HG02884 (cell line): ENCODE data around the gene VPS37C.

Experiments
- ATAC-seq: cut with Tn5 transposase; IDR thresholded peaks from one replicate; pipeline ENCODE4 v1.9.1; 2021; ENCODE audit warnings: mild to moderate bottlenecking, moderate library complexity; ENCODE audit not compliant: unreplicated experiment

Gene VPS37C

DNA sequence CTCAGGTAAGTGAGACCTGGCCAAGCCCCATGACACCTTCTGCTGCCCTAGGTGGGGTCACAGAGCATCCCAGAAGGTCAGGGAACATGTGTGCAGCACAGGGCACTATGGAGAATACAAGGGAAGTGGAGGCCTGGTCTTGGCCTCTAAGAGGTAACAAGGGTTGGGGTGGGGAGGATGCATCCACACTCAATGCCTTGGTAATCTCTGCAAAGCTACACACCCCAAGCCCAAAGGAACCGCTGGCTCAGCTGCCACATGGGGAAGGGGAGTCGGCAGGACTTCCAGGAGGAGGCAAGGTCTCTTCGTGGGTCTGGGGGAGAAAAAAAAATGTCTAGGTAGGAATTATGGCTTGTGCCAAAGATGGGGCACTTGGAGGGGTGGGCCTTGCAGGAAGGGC, 41.7 kb downstream of the VPS37C start:
- no peak for ATAC-seq

DNA sequence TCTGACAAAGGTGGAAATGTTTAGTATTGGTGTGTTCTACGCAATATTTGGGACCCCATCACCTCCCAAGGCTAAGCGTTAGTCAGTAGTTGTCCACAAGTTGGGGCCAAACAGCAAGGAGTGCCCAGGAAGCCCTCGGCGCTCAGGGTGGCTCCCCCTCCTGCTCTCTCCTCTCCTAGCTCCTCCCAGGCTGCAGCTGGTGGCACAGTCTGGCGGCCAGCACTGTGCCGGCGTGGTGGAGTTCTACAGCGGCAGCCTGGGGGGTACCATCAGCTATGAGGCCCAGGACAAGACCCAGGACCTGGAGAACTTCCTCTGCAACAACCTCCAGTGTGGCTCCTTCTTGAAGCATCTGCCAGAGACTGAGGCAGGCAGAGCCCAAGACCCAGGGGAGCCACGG, 42.2 kb downstream of the VPS37C start:
- no peak for ATAC-seq

DNA sequence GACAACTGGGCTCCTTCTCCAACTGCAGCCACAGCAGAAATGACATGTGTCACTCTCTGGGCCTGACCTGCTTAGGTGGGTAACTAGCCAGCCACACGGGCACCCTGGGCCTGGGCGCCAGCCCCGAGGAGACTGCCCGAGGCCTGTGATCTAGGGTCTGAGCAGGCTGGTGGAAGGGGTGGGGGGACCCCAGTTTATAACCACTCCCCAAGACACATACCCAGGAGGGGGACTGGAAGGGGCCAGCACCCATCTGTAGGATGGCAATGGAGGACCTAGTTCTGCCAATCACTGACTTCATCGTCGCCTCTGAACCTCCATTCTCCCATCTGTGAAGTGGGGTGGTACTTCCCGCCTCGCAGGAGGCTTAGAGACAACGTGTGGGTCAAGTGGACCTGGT, 42.8 kb downstream of the VPS37C start:
- ATAC-seq, result no peak

DNA sequence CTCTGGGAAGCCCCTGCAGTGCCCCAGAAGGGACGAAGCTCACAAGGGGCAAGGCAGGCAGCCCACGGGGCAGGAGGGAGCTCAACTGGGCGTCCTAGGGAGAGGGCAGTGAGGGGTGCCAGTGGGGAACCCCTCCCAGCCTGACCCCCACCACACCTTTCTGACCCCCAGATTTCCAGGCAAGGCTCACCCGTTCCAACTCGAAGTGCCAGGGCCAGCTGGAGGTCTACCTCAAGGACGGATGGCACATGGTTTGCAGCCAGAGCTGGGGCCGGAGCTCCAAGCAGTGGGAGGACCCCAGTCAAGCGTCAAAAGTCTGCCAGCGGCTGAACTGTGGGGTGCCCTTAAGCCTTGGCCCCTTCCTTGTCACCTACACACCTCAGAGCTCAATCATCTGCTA, 43.2 kb downstream of the VPS37C start:
- ATAC-seq, result no peak

DNA sequence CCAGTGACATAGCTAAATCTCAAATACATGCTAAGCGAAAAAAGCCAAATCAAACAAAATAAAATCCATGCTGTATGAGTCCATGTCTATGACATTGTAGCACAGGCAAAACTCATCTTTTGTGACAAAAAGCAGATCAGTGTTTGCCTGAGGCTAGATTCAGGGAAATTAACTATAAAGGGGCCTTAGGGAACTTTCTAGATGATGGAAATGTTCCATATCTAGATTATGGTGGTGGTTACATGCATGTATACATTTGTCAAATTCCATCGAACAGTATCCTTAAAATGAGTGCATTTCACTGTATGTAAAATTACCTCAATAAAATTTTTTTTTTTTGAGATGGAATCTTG, 44.1 kb downstream of the VPS37C start:
- ATAC-seq, result no peak

DNA sequence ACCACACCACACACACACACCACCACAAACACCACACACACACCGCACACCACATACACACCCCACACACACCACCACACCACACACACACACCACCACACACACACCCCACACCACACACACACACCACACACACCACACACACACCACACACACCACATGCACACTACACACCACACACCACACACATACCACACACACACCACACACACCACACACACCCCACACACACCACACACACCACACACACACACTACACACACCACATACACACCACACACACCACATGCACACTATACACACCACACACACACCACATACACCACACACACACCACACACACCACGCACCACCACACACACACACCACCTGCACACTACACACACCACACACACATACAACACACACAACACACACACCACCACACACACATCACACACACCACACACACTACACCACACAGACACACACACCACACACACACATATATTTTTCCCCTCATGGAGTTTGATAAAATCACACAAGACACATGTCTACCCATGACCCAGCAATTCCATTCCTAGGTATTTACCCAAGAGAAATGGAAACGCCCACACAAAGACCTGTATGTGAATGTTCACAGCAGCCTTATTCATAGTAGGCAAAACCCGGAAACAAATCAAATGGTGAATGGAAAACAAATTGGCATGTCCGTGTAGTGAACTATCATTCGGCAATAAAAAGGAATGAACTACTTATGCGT, 44.6 kb downstream of the VPS37C start:
- no peak for ATAC-seq

DNA sequence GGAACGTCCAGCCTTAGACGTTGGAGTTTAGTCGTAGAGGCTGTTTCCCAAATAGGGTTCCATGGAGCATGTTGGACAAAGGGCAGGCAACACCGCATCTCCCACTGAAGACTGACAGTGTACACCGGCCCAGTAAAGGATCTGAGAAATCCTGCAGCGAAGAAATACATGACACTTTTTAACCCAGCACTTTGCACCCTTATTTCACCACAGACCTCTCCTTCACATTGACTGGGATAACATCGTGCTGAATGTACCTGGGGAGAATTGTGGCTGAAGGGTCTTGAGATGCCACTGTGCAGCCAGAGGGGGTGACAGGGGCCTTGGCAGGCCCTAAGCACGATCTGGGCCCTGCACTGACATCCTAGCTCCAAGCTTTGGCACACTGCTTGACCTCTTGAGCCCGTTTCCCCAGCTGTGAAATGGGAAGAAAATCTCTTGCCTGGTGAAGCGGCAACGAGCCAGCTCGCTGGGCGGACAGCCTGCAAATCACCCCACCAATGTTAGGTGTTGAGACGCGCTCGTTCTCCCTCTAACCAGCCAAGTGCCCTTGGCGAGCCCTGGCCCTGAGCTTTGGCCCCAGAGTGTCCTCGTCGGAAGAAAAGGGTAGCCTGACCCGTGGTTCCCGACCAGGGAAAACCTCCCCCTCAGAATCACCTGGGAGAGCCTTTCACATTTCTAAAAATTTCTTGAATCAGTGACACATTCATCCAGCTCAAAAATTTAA, 45.6 kb downstream of the VPS37C start:
- no peak for ATAC-seq

DNA sequence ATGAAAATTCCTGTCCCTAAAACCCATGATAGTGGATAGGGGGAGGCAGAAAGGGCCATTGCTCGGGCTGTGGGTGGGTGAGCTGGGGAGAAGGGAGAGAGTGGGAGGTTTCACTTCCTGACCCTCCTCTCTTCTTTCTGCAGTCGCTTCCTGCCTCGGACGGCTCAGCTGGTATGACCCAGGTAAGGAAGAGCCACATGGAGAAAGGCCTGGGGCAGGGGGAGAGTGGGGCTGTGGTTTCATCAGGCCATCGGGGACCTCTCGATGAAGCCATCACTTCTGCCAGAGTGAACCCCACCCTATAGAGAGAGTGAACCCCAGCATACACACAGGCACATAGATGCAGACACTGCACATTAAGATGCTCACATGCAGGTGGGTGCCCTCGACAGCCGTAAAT, 46.3 kb downstream of the VPS37C start:
- ATAC-seq, result no peak

DNA sequence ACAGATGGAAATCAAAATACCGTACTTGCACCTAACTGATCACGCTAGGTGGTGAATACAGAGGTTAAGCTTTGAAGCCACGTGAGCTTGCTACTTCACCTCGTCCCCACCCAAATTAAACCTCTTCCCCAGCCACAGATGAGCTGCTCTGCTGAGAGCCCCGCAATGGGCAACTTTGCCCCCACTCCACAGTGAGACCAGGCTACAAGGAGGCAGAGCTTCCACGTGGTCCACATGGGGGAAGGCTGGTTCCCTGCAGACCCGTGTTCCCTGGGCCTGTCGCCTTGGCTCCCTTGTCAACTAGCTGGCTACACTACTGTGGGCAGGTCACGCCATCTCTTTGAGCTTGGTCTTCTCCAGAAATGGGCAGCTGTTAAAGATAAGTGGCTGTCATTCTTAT, 48.0 kb downstream of the VPS37C start:
- ATAC-seq, result no peak

DNA sequence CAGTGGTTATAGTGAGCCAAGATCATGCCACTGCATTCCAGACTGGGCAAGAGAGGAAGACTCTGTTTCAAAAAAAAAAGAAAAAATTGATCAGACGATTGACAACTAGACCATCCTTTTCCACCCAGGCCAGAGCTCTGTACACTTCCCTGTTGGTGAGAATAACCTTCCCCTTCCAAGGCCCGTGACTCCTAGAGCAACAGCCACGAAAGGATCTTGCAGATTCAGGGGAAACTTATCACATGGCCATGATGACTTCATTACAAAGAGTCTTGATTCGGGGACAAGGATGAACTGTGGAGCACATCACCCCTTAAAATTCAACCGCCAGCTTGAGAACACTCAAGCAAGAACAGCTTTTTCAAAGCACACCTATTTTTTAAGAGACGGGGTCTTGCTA, 48.7 kb downstream of the VPS37C start:
- no peak for ATAC-seq

DNA sequence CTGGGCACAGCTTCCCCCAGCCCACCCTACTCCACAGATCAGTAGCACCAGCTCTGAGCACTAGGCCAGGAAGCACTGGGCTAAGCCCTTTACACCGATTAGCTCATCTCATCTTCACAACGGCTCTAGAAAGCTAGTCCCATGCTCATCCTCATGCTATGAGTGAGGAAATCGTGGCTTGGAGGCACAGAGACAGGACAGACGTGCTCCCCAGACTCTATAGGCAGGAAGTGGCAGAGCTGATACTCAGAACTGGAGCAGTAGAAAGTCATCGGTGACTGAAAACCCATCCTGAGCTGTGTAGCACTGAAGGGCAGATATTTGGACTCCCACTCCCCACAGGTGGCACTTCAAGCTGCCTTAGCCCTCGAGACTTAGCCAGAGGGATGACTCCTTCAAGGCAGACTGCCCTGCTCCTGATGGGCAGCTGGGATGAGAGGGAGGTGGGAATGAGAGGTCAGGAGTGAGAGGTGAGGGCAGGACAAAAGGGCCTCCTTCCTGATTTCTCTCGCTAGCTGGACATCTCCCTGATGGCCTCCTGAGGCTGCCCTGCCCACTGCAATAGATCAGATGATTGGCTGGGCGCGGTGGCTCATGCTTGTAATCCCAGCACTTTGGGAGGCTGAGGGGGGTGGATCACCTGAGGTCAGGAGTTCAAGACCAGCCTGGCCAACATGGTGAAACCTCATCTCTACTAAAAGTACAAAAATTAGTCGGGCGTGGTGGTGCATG, 49.3 kb downstream of the VPS37C start:
- no peak for ATAC-seq

DNA sequence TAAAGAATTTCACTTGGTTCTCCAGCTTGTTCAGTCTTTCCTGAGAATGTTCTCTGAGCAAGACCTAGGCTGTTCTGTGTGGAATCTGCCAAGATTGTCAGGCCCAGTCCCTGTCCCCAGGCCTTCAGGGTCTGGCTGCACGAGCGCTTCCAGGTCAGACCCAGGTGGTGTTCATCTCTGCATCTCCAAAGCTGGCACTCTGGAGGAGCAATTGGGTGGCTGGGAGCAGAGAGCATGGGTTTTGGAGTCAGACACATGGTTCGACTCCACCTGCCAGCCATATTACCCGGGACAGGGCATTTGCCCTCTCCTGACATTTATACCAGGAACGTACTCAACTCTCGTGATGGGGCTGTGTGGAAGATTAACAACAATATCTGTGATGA, 50.2 kb downstream of the VPS37C start:
- ATAC-seq, result no peak

DNA sequence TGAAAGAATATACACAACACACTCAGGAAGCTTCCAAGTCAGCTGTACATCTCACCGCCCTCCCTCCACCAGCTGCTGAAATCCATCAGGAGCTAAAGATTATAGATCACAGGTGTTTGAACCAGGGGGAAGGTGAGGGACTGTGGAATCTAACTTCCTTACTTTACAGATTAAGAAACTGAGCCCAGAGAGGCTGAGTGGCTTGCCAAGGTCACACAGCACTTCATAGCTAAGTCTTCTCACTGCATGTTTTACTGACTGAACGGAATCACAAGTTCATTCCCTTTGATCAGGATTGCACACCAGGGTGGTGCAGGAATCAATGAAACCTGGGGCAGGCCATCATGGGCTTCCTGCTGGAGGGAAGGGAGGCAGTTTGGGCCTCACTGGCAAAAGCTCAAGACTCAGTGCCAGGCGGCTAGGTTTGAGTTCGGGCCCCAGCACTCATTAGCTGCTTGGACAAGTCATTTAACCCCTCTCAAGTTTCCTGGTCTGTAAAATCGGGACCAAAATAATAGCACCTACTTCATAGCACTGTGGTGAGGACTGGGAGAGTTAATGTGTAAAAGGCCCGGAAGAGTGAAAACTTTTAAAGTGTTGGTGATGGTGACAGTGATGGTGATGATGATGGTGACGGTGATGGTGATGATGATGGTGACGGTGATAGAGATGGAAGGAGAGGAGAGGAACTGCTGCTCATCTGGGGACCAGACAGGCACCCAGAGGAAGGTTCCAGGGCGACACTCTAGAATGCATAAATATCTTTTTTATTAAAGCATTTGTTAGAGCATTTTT, 50.8 kb downstream of the VPS37C start:
- ATAC-seq, result no peak

DNA sequence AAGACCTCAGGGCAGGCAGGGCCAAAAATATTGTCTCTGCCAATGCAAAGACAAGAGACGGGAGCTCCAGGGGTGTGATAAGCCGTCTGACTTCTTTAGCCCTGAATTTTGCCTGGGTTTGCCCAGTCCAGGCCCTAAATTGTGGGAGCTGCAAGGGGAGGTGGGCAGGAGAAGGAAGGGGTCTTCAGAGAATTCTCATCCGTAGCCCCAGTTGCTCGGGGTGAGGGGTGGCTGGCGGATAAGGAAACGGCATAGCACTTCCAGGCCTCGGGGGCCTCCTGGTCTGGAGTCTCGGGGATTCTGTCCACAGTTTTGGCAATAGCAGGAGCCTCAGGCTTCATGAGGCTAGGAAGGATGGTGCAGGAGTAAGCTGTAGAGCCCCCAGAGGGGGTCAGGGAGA, 51.6 kb downstream of the VPS37C start:
- ATAC-seq, result no peak

DNA sequence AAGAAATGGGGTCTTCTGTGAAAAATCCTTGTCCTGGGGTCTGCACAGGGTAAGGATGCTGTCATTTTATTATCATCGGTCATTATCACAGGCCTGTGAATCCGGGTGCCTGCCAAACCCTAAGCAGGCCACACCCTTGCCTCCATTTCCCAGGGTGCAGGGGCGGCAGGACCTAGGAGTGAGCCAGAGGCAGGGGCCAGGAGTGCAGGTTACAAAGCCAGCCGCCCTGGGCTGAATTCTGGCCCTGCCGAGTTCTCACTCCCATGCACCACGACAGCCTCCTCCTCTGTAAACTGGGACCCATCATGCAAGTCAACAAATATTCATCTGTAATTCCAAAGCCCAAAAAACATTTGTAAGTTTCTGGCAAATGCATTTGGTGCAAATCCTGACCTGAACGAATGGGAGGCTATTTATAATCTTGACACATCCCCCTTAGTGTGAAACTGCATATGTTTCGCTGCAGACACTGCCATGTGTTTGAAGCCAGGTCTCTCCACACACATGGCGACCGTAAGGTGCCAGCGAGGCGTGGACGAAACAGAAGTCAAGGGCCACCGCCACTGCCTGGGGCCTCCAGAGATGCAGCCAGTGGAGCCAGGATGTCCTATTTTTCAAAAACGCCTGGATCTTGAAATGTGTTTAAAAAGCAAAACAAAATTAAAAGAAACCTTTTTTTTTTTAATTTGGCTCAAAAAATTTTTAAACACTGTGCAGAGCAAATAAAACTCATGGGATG, 52.2 kb downstream of the VPS37C start:
- ATAC-seq, result no peak

DNA sequence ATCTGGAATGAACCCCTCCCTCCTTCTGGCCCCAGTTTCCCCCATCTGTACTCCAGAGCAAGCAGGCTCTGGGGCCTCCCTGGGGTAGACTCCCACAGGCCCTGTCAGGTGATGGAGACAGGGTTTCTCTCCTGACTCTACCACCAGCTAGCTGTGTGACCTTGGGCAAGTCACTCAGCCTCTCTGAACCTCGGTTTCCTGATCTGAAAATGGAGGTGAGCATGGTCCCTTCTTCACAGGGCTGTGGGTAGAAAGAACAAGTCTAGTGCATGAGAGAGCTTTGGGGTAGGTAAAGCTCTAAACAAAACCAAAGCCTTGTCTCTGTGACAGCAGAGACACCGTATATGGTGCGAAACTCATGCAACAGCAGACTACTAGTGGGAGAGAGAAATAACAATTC, 53.3 kb downstream of the VPS37C start:
- no peak for ATAC-seq

DNA sequence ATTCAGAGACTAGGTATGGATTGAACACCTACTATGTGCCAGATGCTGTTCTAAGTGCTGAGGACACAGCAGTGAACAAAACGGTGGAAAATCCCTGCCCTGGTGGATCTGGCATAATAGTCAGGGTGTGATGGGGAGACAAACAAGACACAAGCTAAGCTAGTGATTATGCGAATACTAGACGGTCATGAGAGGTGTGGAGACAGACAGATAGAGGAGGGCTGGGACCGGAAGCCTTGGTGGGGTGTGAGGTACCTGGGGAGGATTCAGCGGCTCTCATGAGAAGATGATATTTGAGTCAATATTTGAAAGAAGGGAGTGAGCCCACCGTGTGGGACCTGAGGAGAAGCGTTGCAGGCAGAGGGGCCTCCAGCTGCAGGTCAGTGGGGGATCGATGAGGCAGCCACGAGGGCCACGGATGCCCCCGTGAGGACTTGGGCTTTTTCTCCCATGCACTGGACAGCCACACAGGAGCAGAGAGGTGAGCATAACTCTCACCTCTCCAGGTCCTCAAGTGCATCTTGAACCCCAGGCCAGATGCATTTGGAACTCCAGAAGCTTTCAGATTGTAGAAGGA, 54.2 kb downstream of the VPS37C start:
- ATAC-seq, result no peak

DNA sequence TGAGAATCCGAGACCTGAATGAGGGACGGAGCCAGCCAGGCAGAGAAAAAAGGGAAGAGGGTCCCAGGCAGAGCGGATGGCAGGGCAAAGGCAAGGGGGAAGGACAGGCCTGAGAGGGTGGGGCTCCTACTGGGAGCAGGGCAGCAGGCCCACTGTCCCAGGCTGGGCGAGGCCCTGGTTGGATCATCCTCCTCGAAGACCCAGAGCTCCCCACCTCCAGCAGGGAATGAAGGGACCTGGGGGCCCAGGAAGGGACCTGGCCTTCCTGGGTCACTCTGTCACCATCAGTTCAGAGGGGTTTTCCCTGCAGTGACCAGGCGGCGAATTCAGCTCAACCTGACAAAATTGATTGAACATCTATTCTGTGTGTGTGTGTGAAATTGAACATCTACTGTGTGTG, 54.9 kb downstream of the VPS37C start:
- no peak for ATAC-seq

DNA sequence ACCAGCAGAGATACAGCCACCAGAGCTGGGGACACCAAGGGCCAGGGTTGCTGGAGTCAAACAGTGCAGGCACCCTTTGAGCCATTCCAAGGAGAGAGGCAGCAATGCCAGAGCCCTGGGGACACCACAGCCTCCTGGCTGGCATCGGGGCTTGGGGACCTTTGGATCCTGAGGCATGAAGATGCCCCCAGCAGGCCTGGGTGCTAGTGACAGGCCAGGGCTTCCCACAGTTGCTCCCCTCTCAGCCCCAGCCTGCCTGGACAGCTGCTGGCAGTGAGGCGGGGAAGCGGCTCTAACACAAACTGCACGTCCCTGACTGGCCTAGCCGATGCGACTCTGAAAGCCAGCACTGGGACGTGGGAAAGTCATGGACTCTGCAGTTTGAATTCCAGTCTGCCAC, 56.3 kb downstream of the VPS37C start:
- no peak for ATAC-seq

DNA sequence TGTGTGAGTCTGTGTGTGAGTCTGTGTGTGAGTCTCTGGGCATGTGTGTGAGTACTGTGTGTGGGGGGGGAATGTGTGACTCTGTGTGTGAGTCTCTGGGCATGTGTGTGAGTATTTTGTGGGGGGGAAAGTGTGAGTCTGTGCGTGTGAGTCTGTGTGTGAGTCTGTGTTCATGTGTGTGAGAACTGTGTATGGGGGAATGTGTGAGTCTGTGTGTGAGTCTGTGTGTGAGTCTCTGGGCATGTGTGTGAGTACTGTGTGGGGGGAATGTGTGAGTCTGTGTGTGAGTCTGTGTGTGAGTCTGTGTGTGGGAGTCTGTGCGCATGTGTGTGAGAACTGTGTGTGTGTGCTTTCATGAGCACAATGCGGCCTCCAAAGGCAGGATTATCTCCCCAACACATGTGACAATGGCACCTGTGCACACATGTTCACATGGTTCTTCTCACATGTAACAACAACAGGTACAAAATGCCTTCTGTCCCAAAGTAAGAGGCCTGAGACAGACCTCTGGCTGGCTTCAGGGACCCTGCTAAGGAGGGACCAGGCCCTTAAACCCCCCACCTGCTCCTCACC, 57.3 kb downstream of the VPS37C start:
- no peak for ATAC-seq
